ENCODE measurements around the gene ZNF747.
"Not testable (repeated sequence)": the region's sequence is repeated elsewhere in the genome, so short reads cannot be mapped to it uniquely, and the experiment has no call there.

The ZNF747 gene

GRCh38 chr16:30539986-30540526 is 5.4 kb upstream of the ZNF747 start:
- not testable (repeated sequence) for H3K9me3 ChIP-seq (ENCODE audit: control insufficient read depth, insufficient read depth, low read length); H3K4me3 ChIP-seq (ENCODE audit: low read depth, low read length); H3K36me3 ChIP-seq (ENCODE audit: control insufficient read depth, insufficient read depth, low read length); H3K9ac ChIP-seq (ENCODE audit: low read depth, low read length); H3K27me3 ChIP-seq (ENCODE audit: control insufficient read depth, insufficient read depth, low read length)
- H3K4me1 ChIP-seq (ENCODE audit: control insufficient read depth, insufficient read depth, low read length), result peaks cover 13% of the 10 kb centered on the region

DNA sequence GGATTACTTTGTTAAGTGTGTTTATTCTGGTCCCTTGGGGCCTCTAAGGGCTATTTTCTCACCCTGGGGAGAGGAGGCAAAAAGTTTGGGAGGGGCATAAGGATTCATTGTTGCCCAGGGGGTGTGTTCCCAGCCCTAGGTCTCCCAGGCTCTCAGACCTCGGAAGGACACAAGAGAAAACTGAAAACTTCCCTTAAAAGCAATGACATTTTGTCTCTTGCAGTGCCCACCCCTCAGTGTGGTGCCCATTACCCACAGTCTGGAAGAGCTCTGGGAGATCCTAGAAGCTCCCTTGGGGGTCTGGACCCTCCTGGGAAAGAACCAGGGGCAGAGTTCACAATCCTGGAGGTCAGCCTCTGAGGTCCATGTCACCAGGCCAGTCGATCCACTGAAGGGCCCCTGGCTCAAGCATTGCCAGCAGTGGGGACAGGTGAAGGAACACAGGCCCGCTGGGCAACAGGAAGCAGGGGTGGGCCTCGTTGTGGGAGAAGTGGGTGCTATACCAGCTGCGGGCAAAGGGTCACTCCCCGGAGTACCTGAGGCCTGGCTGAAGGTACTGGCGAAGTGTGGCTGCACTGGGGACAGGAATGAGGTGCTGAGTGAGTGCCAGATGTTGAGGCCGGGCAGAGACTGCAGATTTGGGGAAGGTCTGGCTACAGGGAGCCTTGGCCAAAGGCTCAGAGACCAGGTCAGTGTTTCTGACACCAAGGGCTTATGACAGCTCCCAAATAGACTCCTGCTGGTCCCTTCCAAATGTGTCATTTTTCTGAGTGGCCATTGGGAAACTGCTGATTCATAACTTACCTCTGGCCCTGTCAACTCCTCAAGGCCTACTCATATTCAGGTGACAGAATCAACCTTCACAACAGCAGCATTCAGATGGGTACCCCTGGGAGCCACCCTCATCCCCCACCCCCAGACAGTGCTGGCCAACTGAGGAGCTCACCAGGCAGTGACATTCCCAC is 4.6 kb upstream of the ZNF747 start:
- no peak overlapping the region for H3K9ac ChIP-seq (ENCODE audit: low read depth, low read length)
- peaks cover 13% of the 10 kb centered on the region for H3K4me1 ChIP-seq (ENCODE audit: control insufficient read depth, insufficient read depth, low read length)
- H3K36me3 ChIP-seq (ENCODE audit: control insufficient read depth, insufficient read depth, low read length), result no peaks in the 10 kb centered on the region
- no peak overlapping the region for H3K4me3 ChIP-seq (ENCODE audit: low read depth, low read length)
- no peaks in the 10 kb centered on the region for H3K9me3 ChIP-seq (ENCODE audit: control insufficient read depth, insufficient read depth, low read length)
- H3K27me3 ChIP-seq (ENCODE audit: control insufficient read depth, insufficient read depth, low read length), result no peaks in the 10 kb centered on the region

DNA sequence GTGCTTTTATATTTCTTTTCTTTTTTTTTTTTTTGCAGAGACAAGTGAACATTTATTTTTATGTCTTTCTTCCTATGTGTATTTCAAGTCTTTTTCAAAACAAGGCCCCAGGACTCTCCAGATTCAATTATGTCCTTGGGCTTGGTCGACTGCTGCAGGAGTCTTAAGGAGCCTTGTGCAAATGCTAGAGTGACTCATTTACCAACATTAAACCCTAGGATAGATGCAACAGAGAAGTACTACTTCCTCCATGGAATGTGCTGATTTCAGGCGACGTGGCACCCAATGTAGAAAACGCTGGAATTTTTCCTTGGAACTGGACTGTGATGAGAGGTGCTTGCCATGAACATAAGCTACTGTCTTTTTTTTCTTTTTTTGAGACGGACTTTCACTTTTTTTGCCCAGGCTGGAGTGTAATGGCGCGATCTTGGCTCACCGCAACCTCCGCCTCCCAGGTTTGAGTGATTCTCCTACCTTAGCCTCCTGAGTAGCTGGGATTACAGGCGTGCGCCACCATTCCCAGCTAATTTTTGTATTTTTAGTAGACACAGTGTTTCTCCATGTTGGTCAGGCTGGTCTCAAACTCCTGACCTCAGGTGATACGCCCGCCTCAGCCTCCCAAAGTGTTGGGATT is 1.9 kb upstream of the ZNF747 start:
- H3K4me3 ChIP-seq (ENCODE audit: low read depth, low read length), result peak overlapping the region; percentile 58
- H3K9me3 ChIP-seq (ENCODE audit: control insufficient read depth, insufficient read depth, low read length); H3K27me3 ChIP-seq (ENCODE audit: control insufficient read depth, insufficient read depth, low read length); H3K9ac ChIP-seq (ENCODE audit: low read depth, low read length); H3K36me3 ChIP-seq (ENCODE audit: control insufficient read depth, insufficient read depth, low read length); H3K4me1 ChIP-seq (ENCODE audit: control insufficient read depth, insufficient read depth, low read length): not testable (repeated sequence)

DNA sequence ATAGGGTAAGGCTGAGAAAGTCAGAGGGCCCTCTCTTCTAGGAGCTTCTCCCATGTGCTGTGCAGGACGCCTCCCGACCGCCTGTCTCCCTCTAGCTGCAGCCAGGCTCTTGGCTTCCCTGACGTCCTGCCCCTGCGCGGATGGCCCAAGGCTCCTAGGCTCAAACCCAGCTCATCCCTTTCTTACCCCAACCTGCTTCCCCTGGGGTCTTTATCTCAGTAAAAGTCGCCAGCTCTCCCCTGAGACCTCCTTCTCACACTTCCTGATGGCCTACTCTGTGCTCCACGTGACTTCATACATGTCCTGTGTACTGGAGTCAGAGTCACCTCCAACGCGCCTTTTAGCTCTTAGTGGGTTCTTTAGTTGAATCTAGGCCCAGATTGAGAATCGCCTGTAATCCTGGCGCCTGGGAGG is 1.1 kb upstream of the ZNF747 start:
- peak overlapping the region; percentile 93 for H3K9ac ChIP-seq (ENCODE audit: low read depth, low read length)
- no peaks in the 10 kb centered on the region for H3K9me3 ChIP-seq (ENCODE audit: control insufficient read depth, insufficient read depth, low read length)
- H3K4me3 ChIP-seq (ENCODE audit: low read depth, low read length), result peak overlapping the region; percentile 58
- no peaks in the 10 kb centered on the region for H3K27me3 ChIP-seq (ENCODE audit: control insufficient read depth, insufficient read depth, low read length)
- H3K36me3 ChIP-seq (ENCODE audit: control insufficient read depth, insufficient read depth, low read length), result peaks cover 4% of the 10 kb centered on the region
- peaks cover 6% of the 10 kb centered on the region for H3K4me1 ChIP-seq (ENCODE audit: control insufficient read depth, insufficient read depth, low read length)

DNA sequence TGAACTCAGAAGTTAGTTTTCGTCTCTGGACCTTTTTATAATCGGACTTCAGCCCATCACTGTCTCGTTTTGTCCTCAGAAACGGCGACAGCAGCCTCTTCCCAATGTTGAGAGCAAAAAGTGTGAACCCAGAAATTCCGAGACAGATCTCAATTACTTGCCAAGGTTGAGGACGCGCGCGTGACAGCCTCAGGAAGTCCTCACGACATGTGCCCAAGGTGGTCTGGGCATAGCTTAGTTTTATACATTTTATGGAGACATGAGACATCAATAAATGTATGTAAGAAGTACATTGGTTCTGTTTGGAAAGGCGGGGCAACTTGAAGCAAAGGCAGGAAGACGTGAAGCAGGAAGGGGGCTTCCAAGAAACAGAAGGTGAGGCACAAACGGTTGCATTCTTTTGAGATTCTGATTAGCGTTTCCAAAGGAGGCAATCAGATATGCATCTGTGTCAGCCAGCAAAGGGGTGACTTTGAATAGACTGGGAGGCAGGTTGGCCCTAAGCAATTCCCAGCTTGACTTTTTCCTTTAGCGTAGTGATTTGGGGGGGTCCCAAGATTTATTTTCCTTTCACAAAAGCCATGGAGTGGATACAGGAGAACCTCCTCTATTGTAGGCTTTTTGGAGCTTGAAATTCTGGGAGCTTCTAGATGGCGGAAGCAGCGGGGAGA is 583 bp upstream of the ZNF747 start:
- Histone ChIP-seq H3K9me3 (ENCODE audit: control insufficient read depth, insufficient read depth, low read length) (no peaks in the 10 kb centered on the region), H3K4me1 (ENCODE audit: control insufficient read depth, insufficient read depth, low read length) (peaks cover 6% of the 10 kb centered on the region), H3K36me3 (ENCODE audit: control insufficient read depth, insufficient read depth, low read length) (peaks cover 6% of the 10 kb centered on the region), H3K9ac (ENCODE audit: low read depth, low read length) (peak overlapping the region; percentile 93), H3K27me3 (ENCODE audit: control insufficient read depth, insufficient read depth, low read length) (no peaks in the 10 kb centered on the region), H3K4me3 (ENCODE audit: low read depth, low read length) (peak overlapping the region; percentile 58)

DNA sequence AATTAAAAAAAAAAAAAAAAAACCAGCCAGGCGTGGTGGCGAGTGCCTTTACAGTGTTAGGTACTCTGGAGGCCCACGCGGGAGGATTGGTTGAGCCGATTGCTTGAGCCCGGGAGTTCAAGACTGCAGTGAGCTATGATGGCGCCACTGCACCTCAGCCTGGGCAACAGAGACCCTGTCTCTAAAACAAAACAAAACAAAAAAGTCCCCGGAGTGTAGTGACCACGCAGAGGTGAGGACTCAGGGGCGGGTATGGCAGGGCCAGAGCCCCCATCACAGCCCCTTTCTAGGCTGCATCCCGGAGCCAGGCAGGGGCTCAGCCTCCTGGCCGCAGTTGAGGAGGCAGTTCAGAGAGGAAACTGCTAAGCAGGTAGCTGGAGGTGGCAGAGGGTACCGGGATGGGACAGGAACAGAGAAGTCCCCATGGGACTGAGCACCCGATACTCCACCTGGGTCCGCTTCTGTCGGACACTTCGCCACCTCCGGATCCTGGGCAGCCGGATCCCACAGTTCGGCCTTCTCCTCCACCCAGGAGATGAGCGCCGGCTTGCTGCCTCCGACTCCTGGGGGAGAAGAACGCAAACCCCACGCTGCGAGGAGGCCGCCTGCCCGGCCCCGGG is 800 bp downstream of the ZNF747 start:
- Histone ChIP-seq H3K9ac (ENCODE audit: low read depth, low read length) (peak overlapping the region; percentile 73), H3K4me1 (ENCODE audit: control insufficient read depth, insufficient read depth, low read length) (peaks cover 6% of the 10 kb centered on the region), H3K4me3 (ENCODE audit: low read depth, low read length) (peak overlapping the region; percentile 58), H3K36me3 (ENCODE audit: control insufficient read depth, insufficient read depth, low read length) (peaks cover 6% of the 10 kb centered on the region), H3K27me3 (ENCODE audit: control insufficient read depth, insufficient read depth, low read length) (no peaks in the 10 kb centered on the region), H3K9me3 (ENCODE audit: control insufficient read depth, insufficient read depth, low read length) (no peaks in the 10 kb centered on the region)

DNA sequence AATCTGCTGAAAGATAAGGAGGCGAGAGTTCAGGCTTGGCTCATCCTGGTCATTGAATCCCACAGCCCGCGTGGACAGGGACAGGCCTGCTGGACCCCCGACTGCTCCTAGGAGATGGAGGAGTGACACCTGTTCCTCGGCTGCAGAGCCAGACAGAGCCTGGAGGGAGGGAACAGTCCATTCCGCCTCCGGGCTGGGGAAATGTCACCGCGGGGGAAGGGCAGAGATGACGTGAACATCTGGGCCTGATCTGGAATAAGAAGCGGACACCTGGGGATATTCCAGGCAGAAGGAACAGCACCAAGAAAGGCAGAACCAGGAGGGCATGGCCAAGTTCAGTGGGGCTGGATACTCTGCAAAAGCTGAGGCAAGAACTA is 1.5 kb downstream of the ZNF747 start:
- Histone ChIP-seq H3K9ac (ENCODE audit: low read depth, low read length) (no peak overlapping the region), H3K36me3 (ENCODE audit: control insufficient read depth, insufficient read depth, low read length) (peaks cover 6% of the 10 kb centered on the region), H3K4me1 (ENCODE audit: control insufficient read depth, insufficient read depth, low read length) (peaks cover 6% of the 10 kb centered on the region), H3K27me3 (ENCODE audit: control insufficient read depth, insufficient read depth, low read length) (no peaks in the 10 kb centered on the region), H3K9me3 (ENCODE audit: control insufficient read depth, insufficient read depth, low read length) (no peaks in the 10 kb centered on the region), H3K4me3 (ENCODE audit: low read depth, low read length) (no peak overlapping the region)

GRCh38 chr16:30532285-30533145 is 2.1 kb downstream of the ZNF747 start:
- no peaks in the 10 kb centered on the region for H3K27me3 ChIP-seq (ENCODE audit: control insufficient read depth, insufficient read depth, low read length)
- H3K9ac ChIP-seq (ENCODE audit: low read depth, low read length), result no peak overlapping the region
- H3K36me3 ChIP-seq (ENCODE audit: control insufficient read depth, insufficient read depth, low read length), result peaks cover 6% of the 10 kb centered on the region
- H3K4me1 ChIP-seq (ENCODE audit: control insufficient read depth, insufficient read depth, low read length), result peaks cover 11% of the 10 kb centered on the region
- H3K9me3 ChIP-seq (ENCODE audit: control insufficient read depth, insufficient read depth, low read length), result no peaks in the 10 kb centered on the region
- no peak overlapping the region for H3K4me3 ChIP-seq (ENCODE audit: low read depth, low read length)

GRCh38 chr16:30530163-30531037 is 4.3 kb downstream of the ZNF747 start:
- peaks cover 6% of the 10 kb centered on the region for H3K36me3 ChIP-seq (ENCODE audit: control insufficient read depth, insufficient read depth, low read length)
- H3K27me3 ChIP-seq (ENCODE audit: control insufficient read depth, insufficient read depth, low read length), result no peaks in the 10 kb centered on the region
- no peak overlapping the region for H3K4me3 ChIP-seq (ENCODE audit: low read depth, low read length)
- no peak overlapping the region for H3K9ac ChIP-seq (ENCODE audit: low read depth, low read length)
- H3K4me1 ChIP-seq (ENCODE audit: control insufficient read depth, insufficient read depth, low read length), result peaks cover 8% of the 10 kb centered on the region
- H3K9me3 ChIP-seq (ENCODE audit: control insufficient read depth, insufficient read depth, low read length), result no peaks in the 10 kb centered on the region

GRCh38 chr16:30528799-30529457 is 5.7 kb downstream of the ZNF747 start:
- Histone ChIP-seq H3K9ac (ENCODE audit: low read depth, low read length) (no peak overlapping the region), H3K4me3 (ENCODE audit: low read depth, low read length) (no peak overlapping the region), H3K9me3 (ENCODE audit: control insufficient read depth, insufficient read depth, low read length) (no peaks in the 10 kb centered on the region), H3K4me1 (ENCODE audit: control insufficient read depth, insufficient read depth, low read length) (peaks cover 8% of the 10 kb centered on the region), H3K36me3 (ENCODE audit: control insufficient read depth, insufficient read depth, low read length) (peaks cover 6% of the 10 kb centered on the region), H3K27me3 (ENCODE audit: control insufficient read depth, insufficient read depth, low read length) (no peaks in the 10 kb centered on the region)
